SK-N-SH (cell line): ENCODE measurements around the gene PRSS38. TPM values are rescaled to one million over a fixed set of nuclear protein-coding genes. Genes with fewer than 3 reads are reported as not detected.

Experiments used
- CTCF ChIA-PET: fragments of 300-600, 350-600 bp; formaldehyde crosslinking; extraction: SDS; loops from one replicate; lab custom pipeline; 2021; lab: Yijun Ruan, JAX
- POLR2A ChIA-PET: fragments of 350-600 bp; sonication (Branson Sonifier 250); formaldehyde crosslinking; extraction: SDS; loops from one replicate; lab custom pipeline; 2020; ENCODE audit warnings: antibody characterized with exemption, inconsistent platforms; lab: Yijun Ruan, JAX
- DNase-seq: peaks from one replicate; pipeline ENCODE4 v3.0.0; 2012
- H2AFZ ChIP-seq: fragments of 200-600 bp; sonication (generic); 2 replicates; pipeline ENCODE4 v1.8.1; 2016; ENCODE audit warnings: antibody characterized with exemption, mild to moderate bottlenecking, low read depth
- H3F3A ChIP-seq: fragments of 200-600 bp; sonication (generic); replicated peaks from 2 replicates; pipeline ENCODE3; 2016; ENCODE audit warnings: antibody characterized with exemption, mild to moderate bottlenecking; ENCODE audit not compliant: insufficient read depth
- H3K27ac ChIP-seq, 2 experiments: fragments of 200-500 bp in 1 of 2; fragments of 200-600 bp in 1 of 2; sonication (Bioruptor generic) in 1 of 2; sonication (generic), shearing (Covaris generic) in 1 of 2; 2 replicates each; pipeline versions ENCODE4 v1.5.1 to v1.6.1; 2014 to 2016; ENCODE audit warnings: low read depth in 2 of 2, inconsistent platforms in 1 of 2, low read length in 1 of 2, mild to moderate bottlenecking in 1 of 2, mixed read lengths in 1 of 2
- H3K27me3 ChIP-seq: fragments of 200-600 bp; sonication (generic), shearing (Covaris generic); 2 replicates; pipeline ENCODE4 v1.6.1; 2016; ENCODE audit warnings: mixed run types; ENCODE audit not compliant: insufficient read depth
- H3K36me3 ChIP-seq, 2 experiments: fragments of 200-500 bp in 1 of 2; fragments of 200-600 bp in 1 of 2; sonication (Bioruptor generic) in 1 of 2; sonication (generic) in 1 of 2; replicated peaks in 1 of 2; 2 replicates each; pipeline versions ENCODE3 to v1.5.1; 2014 to 2016; ENCODE audit warnings: low read length in 1 of 2, mild to moderate bottlenecking in 1 of 2; ENCODE audit not compliant: insufficient read depth in 2 of 2, control insufficient read depth in 1 of 2
- H3K4me1 ChIP-seq, 2 experiments: fragments of 200-500 bp in 1 of 2; fragments of 200-600 bp in 1 of 2; sonication (Bioruptor generic) in 1 of 2; sonication (generic), shearing (Covaris generic) in 1 of 2; 2 replicates each; pipeline versions ENCODE4 v1.5.1 to v1.6.1; 2014 to 2016; ENCODE audit warnings: low read depth in 1 of 2, low read length in 1 of 2, mixed run types in 1 of 2; ENCODE audit not compliant: insufficient read depth in 2 of 2, control insufficient read depth in 1 of 2
- H3K4me2 ChIP-seq: fragments of 200-600 bp; sonication (generic), shearing (Covaris generic); 2 replicates; pipeline ENCODE4 v1.6.1; 2017; ENCODE audit warnings: mixed run types
- H3K4me3 ChIP-seq, 2 experiments: fragments of 200-500 bp in 1 of 2; fragments of 200-600 bp in 1 of 2; sonication (Bioruptor generic) in 1 of 2; sonication (generic), shearing (Covaris generic) in 1 of 2; 2 replicates each; pipeline versions ENCODE4 v1.5.1 to v1.8.1; 2014 to 2016; ENCODE audit warnings: low read depth in 2 of 2, inconsistent platforms in 1 of 2, low read length in 1 of 2, mild to moderate bottlenecking in 1 of 2, mixed read lengths in 1 of 2, moderate library complexity in 1 of 2
- H3K79me2 ChIP-seq: fragments of 200-600 bp; sonication (generic); 2 replicates; pipeline ENCODE4 v1.8.1; 2017; ENCODE audit warnings: mild to moderate bottlenecking; ENCODE audit not compliant: insufficient read depth
- H3K9ac ChIP-seq: fragments of 200-600 bp; sonication (generic); 2 replicates; pipeline ENCODE4 v1.6.1; 2017; ENCODE audit warnings: mixed run types
- H3K9me2 ChIP-seq: fragments of 200-600 bp; sonication (generic); 2 replicates; pipeline ENCODE4 v1.6.1; 2017; ENCODE audit warnings: mixed run types
- H3K9me3 ChIP-seq: fragments of 200-600 bp; sonication (generic); 2 replicates; pipeline ENCODE4 v1.6.1; 2017; ENCODE audit warnings: mixed run types, mild to moderate bottlenecking, moderate library complexity
- H4K20me1 ChIP-seq: fragments of 200-600 bp; sonication (generic); 2 replicates; pipeline ENCODE4 v1.6.1; 2017; ENCODE audit warnings: mild to moderate bottlenecking, mixed run types; ENCODE audit not compliant: insufficient read depth
- GATA2 ChIP-seq: sonication (generic); formaldehyde crosslinking; IDR thresholded peaks from 2 replicates; pipeline ENCODE4 v1.5.0; 2020; ENCODE audit warnings: mild to moderate bottlenecking, missing genetic modification reagents
- NFIC ChIP-seq: IDR thresholded peaks from 2 replicates; pipeline ENCODE4 v1.4.0; 2012; ENCODE audit warnings: borderline replicate concordance
- NRF1 ChIP-seq: IDR thresholded peaks from 2 replicates; pipeline ENCODE4 v1.6.1; 2012; ENCODE audit warnings: low read depth, mild to moderate bottlenecking, low read length
- RAD21 ChIP-seq: IDR thresholded peaks from 2 replicates; pipeline ENCODE4 v1.6.1; 2012; ENCODE audit warnings: mild to moderate bottlenecking, low read length
- RXRA ChIP-seq: IDR thresholded peaks from 2 replicates; pipeline ENCODE4 v1.4.0; 2012; ENCODE audit warnings: low read depth, mild to moderate bottlenecking, borderline replicate concordance
- SMC3 ChIP-seq: IDR thresholded peaks from 2 replicates; pipeline ENCODE4 v1.6.1; 2012; ENCODE audit warnings: low read depth, low read length, improper control_type of control experiment
- WGBS: methylation state at CpG from one replicate; pipeline ENCODE4 v1.1.6; 2017; ENCODE audit warnings: low lambda C conversion rate; 5-methylcytosine and 5-hydroxymethylcytosine counted together
- polyA plus RNA-seq, 3 experiments: library from polyadenylated mRNA; depleted of rRNA; stranded (reverse); fragments of >200 nt; gene quantifications; 2 replicates each; pipeline ENCODE4 v1.2.3, GENCODE V29; 2012
- TF ChIP-seq, protein P1 (sequence below): fragments of 150-350 bp; IDR thresholded peaks from 2 replicates; pipeline ENCODE4 v1.6.1; 2016; ENCODE audit warnings: mild to moderate bottlenecking, low read depth, low read length
- TF ChIP-seq, protein P2 (sequence below): IDR thresholded peaks from 2 replicates; pipeline ENCODE4 v1.4.0; 2012; ENCODE audit warnings: low read depth
- TF ChIP-seq, protein P3 (sequence below): IDR thresholded peaks from 2 replicates; pipeline ENCODE4 v1.4.0; 2012; ENCODE audit warnings: low read depth, borderline replicate concordance
- TF ChIP-seq, protein P4 (sequence below): IDR thresholded peaks from 2 replicates; pipeline ENCODE4; 2012

PRSS38 gene
- polyA plus RNA-seq, 1 of the 3 experiments (the other 2 are of a cell fraction) = not detected

DNA sequence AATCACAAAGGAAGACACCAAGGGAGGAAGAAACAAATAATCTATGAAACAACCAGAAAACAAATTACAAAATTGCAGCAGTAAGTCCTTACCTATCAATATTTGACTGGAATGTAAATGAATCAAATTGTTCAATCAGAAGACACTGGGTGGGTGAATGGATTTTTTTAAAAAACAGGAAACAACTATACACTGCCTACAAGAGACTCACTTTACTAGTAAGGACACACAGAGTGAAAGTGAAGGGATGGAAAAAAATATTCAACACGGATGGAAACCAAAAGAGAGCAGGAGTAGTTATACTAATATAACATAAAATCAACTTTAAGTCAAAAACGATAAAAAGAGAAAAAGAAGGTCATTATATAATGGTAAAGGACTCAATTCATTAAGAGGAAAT is 6.4 kb upstream of the PRSS38 start (continued):
- TF ChIP-seq, protein P1, sequence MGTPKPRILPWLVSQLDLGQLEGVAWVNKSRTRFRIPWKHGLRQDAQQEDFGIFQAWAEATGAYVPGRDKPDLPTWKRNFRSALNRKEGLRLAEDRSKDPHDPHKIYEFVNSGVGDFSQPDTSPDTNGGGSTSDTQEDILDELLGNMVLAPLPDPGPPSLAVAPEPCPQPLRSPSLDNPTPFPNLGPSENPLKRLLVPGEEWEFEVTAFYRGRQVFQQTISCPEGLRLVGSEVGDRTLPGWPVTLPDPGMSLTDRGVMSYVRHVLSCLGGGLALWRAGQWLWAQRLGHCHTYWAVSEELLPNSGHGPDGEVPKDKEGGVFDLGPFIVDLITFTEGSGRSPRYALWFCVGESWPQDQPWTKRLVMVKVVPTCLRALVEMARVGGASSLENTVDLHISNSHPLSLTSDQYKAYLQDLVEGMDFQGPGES = no peak
- no peak for TF ChIP-seq NRF1
- TF ChIP-seq SMC3 = no peak

DNA sequence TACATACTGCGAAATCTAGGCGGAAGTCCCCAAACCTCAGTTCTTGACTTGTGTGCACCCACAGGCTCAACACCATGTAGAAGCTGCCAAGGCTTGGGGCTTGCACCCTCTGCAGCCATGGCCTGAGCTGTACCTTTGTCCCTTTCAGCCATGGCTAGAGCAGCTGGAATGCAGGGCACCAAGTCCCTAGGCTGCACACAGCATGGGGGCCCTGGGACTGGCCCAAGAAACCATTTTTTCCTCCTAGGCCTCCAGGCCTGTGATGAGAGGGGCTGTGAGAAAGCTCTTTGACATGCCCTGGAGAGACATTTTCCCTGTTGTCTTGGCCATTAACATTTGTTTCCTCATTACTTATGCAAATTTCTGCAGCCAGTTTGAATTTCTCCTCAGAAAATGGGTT is 1.5 kb upstream of the PRSS38 start:
- H3K27ac ChIP-seq = no peak overlapping the region
- H3K9me2 ChIP-seq = no peaks in the 10 kb centered on the region
- no peaks in the 10 kb centered on the region for H3K4me1 ChIP-seq
- POLR2A ChIA-PET = no interaction called here
- CTCF ChIA-PET = no interaction called here
- TF ChIP-seq, protein P2, sequence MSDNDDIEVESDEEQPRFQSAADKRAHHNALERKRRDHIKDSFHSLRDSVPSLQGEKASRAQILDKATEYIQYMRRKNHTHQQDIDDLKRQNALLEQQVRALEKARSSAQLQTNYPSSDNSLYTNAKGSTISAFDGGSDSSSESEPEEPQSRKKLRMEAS = no peak
- TF ChIP-seq, protein P3, sequence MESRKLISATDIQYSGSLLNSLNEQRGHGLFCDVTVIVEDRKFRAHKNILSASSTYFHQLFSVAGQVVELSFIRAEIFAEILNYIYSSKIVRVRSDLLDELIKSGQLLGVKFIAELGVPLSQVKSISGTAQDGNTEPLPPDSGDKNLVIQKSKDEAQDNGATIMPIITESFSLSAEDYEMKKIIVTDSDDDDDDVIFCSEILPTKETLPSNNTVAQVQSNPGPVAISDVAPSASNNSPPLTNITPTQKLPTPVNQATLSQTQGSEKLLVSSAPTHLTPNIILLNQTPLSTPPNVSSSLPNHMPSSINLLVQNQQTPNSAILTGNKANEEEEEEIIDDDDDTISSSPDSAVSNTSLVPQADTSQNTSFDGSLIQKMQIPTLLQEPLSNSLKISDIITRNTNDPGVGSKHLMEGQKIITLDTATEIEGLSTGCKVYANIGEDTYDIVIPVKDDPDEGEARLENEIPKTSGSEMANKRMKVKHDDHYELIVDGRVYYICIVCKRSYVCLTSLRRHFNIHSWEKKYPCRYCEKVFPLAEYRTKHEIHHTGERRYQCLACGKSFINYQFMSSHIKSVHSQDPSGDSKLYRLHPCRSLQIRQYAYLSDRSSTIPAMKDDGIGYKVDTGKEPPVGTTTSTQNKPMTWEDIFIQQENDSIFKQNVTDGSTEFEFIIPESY = no peak
- TF ChIP-seq SMC3 = no peak
- no peak for TF ChIP-seq RAD21
- no peak for TF ChIP-seq RXRA
- TF ChIP-seq GATA2 = no peak
- TF ChIP-seq, protein P4, sequence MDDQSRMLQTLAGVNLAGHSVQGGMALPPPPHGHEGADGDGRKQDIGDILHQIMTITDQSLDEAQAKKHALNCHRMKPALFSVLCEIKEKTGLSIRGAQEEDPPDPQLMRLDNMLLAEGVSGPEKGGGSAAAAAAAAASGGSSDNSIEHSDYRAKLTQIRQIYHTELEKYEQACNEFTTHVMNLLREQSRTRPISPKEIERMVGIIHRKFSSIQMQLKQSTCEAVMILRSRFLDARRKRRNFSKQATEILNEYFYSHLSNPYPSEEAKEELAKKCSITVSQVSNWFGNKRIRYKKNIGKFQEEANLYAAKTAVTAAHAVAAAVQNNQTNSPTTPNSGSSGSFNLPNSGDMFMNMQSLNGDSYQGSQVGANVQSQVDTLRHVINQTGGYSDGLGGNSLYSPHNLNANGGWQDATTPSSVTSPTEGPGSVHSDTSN = no peak
- TF ChIP-seq NFIC = no peak
- TF ChIP-seq, protein P1 = no peak
- no peaks in the 10 kb centered on the region for H3K36me3 ChIP-seq
- no peaks in the 10 kb centered on the region for H4K20me1 ChIP-seq
- H3K4me2 ChIP-seq = no peak overlapping the region
- no peaks in the 10 kb centered on the region for H3K79me2 ChIP-seq
- H3K4me3 ChIP-seq = no peak overlapping the region
- no peaks in the 10 kb centered on the region for H3F3A ChIP-seq
- H3K27me3 ChIP-seq = no peaks in the 10 kb centered on the region
- DNase-seq = no peak
- no peaks in the 10 kb centered on the region for H3K9me3 ChIP-seq
- no peak overlapping the region for H2AFZ ChIP-seq
- no CpG with 5 or more reads among the region's 2 CpGs for WGBS
- no peak overlapping the region for H3K9ac ChIP-seq
